Measurements from ENCODE around the gene CHDH.

- TF ChIP-seq, protein P1, sequence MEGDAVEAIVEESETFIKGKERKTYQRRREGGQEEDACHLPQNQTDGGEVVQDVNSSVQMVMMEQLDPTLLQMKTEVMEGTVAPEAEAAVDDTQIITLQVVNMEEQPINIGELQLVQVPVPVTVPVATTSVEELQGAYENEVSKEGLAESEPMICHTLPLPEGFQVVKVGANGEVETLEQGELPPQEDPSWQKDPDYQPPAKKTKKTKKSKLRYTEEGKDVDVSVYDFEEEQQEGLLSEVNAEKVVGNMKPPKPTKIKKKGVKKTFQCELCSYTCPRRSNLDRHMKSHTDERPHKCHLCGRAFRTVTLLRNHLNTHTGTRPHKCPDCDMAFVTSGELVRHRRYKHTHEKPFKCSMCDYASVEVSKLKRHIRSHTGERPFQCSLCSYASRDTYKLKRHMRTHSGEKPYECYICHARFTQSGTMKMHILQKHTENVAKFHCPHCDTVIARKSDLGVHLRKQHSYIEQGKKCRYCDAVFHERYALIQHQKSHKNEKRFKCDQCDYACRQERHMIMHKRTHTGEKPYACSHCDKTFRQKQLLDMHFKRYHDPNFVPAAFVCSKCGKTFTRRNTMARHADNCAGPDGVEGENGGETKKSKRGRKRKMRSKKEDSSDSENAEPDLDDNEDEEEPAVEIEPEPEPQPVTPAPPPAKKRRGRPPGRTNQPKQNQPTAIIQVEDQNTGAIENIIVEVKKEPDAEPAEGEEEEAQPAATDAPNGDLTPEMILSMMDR (IDR thresholded peaks at IDR 0.05 in 8 of 11, conservative IDR thresholded peaks at IDR 0.05 in 3 of 11) = no peak
- no peak for TF ChIP-seq POLR2A (IDR thresholded peaks at IDR 0.05)
These were observed 26.9 kb downstream of the CHDH start for GRCh38 chr3:53819163-53819868.
